Esophagus (tissue), 2 donors: ENCODE data around the gene PRPF19. TPM values are rescaled to one million over a fixed set of nuclear protein-coding genes. Genes with fewer than 3 reads are reported as not detected.

ENCODE experiments used
- H3K27ac ChIP-seq, 2 donors: one replicate each; pipeline ENCODE4 v1.5.1; 2013; ENCODE audit warnings: low read depth in 2 of 2, mild to moderate bottlenecking in 2 of 2, inconsistent platforms in 1 of 2, low read length in 1 of 2, moderate library complexity in 1 of 2
- H3K27me3 ChIP-seq, 2 donors: one replicate each; pipeline ENCODE4 v1.6.1; 2013; ENCODE audit warnings: low read length in 2 of 2, control low read depth in 1 of 2, mild to moderate bottlenecking in 1 of 2; ENCODE audit not compliant: insufficient read depth in 2 of 2, control insufficient read depth in 1 of 2
- H3K36me3 ChIP-seq, 2 donors: one replicate each; pipeline ENCODE4 v1.6.1; 2013; ENCODE audit warnings: low read length in 1 of 2; ENCODE audit not compliant: control insufficient read depth in 2 of 2, insufficient read depth in 2 of 2
- H3K4me1 ChIP-seq, 2 donors: one replicate each; pipeline ENCODE4 v1.6.1; 2013; ENCODE audit warnings: low read length in 1 of 2; ENCODE audit not compliant: control insufficient read depth in 2 of 2, insufficient read depth in 2 of 2
- H3K4me3 ChIP-seq, 2 donors: one replicate each; pipeline ENCODE4 v1.5.1; 2013; ENCODE audit warnings: low read length in 2 of 2, mild to moderate bottlenecking in 2 of 2, low read depth in 1 of 2, moderate library complexity in 1 of 2
- H3K9me3 ChIP-seq, 2 donors: one replicate each; pipeline ENCODE4 v1.6.1; 2013; ENCODE audit warnings: mild to moderate bottlenecking in 2 of 2, low read depth in 1 of 2, low read length in 1 of 2, moderate library complexity in 1 of 2; ENCODE audit not compliant: control insufficient read depth in 2 of 2, insufficient read depth in 1 of 2
- WGBS, 2 donors: extraction: QIAGEN DNeasy Blood & Tissue Kit; methylation state at CpG; one replicate each; pipeline ENCODE4 v1.1.7; 2013; 5-methylcytosine and 5-hydroxymethylcytosine counted together
- polyA plus RNA-seq, 2 donors: library from polyadenylated mRNA; stranded (reverse); fragments of 200-250 nt; gene quantifications; one replicate each; pipeline ENCODE4 v1.2.3, GENCODE V29; 2013
- donor health status: healthy with polysubstance abuse.
- donor health status: Bipolar disorder and iron deficiency.

PRPF19 gene
- polyA plus RNA-seq, 2 donors = 55.1 to 78.2 TPM

DNA sequence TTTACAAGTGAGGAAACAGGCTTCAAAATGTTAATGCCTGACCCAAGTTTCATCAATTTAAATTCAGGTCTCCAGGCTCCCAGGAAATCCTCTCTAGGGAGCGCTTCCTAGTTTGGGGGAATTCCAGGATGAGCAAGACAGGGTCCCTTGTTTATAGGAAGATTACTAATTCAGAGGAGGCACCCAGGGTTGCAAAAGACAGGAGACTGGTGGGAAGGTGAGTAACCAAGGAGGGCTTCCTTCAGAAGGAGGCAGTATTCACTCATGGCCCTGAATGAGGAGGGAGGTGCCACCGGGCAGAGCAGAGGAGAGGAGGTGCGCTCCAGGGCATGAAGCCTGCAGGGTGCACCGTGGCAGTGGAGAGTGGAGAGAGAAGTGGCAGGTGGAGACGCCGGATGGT is 19.5 kb upstream of the PRPF19 start:
- Histone ChIP-seq H3K27me3 (no peaks in the 10 kb centered on the region), H3K4me1 (peaks cover 6 to 27% of the 10 kb centered on the region in 2 donors), H3K4me3 (no peak overlapping the region), H3K36me3 (peaks cover 7 to 33% of the 10 kb centered on the region in 2 donors), H3K9me3 (no peaks in the 10 kb centered on the region), H3K27ac (no peak overlapping the region)
- 50 to 52% methylated on average over 6 of the region's 6 CpGs for WGBS, 2 donors

DNA sequence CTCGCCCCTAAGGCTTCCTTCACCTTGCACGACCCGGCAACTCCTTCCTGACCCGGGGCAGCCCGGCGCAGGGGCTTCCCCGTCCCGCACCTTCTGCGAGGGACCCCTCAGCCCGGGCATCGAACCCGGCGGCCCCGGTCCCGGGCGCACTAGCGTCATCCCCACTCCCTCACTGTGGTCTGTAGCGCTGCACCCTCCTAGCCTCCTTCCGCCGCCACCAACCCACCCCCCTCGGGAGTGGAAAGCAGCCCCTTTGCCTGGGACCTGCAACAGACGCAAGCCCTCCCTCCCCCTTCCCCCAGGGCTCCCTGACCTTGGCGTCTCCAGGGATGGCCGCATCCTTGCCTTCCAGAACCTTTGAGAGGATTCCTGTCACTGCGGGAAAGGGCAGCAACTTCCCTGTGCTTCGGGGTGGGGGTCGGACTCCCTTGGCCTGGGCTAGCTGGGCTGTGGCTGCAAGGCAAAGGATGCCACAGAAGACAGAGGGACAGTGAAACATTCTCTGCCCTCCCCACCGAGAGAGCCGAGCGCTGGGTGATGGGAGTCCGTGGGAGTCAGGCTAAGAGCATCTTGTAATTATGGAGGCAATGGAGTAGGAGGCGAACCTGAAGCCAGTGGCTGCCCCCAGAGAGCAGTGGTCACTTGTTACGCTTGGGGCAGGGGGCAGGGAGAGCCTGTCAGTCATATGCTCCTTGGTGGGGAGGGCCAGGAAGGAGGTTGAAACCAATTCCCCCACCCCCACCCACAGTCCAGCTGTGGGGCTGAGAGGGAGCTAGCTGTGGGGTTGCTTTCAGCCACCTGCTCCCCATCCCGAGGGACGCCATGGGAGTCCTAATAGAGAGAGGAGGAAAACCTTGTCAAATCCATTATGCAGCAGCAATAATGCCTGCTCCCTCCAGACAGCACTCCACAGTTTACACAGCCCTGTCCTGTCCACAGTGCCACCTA is 18.8 kb upstream of the PRPF19 start:
- 5% methylated on average over 35 of the region's 35 CpGs for WGBS, 2 donors
- no peaks in the 10 kb centered on the region for H3K27me3 ChIP-seq
- H3K27ac ChIP-seq = no peak overlapping the region
- peaks cover 11 to 32% of the 10 kb centered on the region in 2 donors for H3K36me3 ChIP-seq
- peaks cover 6 to 27% of the 10 kb centered on the region in 2 donors for H3K4me1 ChIP-seq
- peak overlapping the region; percentile 65 to 70 for H3K4me3 ChIP-seq
- H3K9me3 ChIP-seq = no peaks in the 10 kb centered on the region

DNA sequence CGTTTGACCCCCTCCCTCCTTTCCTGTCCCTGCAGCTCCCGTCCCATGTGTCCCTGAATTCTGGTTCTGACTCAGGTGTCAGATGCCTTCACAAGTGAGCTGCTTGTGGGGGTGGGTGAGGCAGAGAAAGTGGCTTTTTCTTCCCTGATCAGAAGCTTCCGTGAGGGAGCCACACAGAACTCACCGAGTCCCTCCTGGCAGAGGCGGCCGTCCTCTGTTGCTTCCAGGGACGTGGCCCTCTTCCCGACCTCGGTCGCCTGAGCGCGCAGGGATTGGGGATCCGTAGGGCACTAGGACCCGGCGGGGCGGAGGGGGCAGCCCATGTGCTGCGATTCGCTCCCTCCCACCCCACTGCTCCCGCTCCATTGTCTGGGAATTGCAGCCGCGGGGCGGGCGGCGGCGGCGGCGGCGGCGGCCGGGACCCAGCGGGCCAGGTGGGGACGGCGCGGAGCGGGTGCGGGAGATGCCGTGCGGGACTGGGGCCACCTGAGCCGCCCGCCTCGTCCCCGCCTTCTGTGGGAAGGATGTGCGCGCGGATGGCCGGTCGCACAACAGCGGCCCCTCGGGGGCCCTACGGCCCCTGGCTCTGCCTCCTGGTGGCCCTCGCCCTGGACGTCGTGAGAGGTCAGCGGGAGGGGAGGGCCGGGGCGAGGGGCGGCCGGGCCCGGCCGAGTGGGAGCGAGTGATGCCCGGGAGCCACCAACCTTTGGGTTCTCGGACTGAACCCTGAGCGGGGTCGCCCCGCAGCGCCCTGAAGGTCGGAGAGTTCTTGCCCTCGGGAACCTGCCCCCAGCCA is 17.9 kb upstream of the PRPF19 start, which contains the start of gene TMEM132A:
TSS of gene TMEM132A (plus strand) at position 351 of the 796 bp plus-strand sequence. CDS start at position 525, 174 bp downstream.
- no peaks in the 10 kb centered on the region for H3K9me3 ChIP-seq
- 1 to 2% methylated on average over 46 to 69 of the region's 69 CpGs for WGBS, 2 donors
- H3K36me3 ChIP-seq = peaks cover 11 to 39% of the 10 kb centered on the region in 2 donors
- peaks cover 12 to 34% of the 10 kb centered on the region in 2 donors for H3K4me1 ChIP-seq
- H3K27ac ChIP-seq = peak within 1 kb of the TSS in 1 of 2 donors; percentile 26
- H3K27me3 ChIP-seq = no peaks in the 10 kb centered on the region
- peak within 1 kb of the TSS; percentile 65 to 70 for H3K4me3 ChIP-seq

GRCh38 chr11:60923800-60924109 is 17.4 kb upstream of the PRPF19 start:
- H3K27me3 ChIP-seq = no peaks in the 10 kb centered on the region
- peaks cover 12 to 36% of the 10 kb centered on the region in 2 donors for H3K4me1 ChIP-seq
- peak overlapping the region; percentile 65 to 70 for H3K4me3 ChIP-seq
- 47 to 54% methylated on average over 6 of the region's 6 CpGs for WGBS, 2 donors
- H3K27ac ChIP-seq = peak overlapping the region in 1 of 2 donors; percentile 26
- H3K36me3 ChIP-seq = peaks cover 11 to 37% of the 10 kb centered on the region in 2 donors
- H3K9me3 ChIP-seq = no peaks in the 10 kb centered on the region

- Histone ChIP-seq H3K27me3 (no peaks in the 10 kb centered on the region), H3K27ac (no peak overlapping the region), H3K36me3 (peaks cover 11 to 35% of the 10 kb centered on the region in 2 donors), H3K4me3 (no peak overlapping the region), H3K9me3 (no peaks in the 10 kb centered on the region), H3K4me1 (peaks cover 12 to 38% of the 10 kb centered on the region in 2 donors)
- 63 to 66% methylated on average over 5 of the region's 5 CpGs for WGBS, 2 donors
Measured at GRCh38 chr11:60923326-60923725, 16.9 kb upstream of the PRPF19 start.

DNA sequence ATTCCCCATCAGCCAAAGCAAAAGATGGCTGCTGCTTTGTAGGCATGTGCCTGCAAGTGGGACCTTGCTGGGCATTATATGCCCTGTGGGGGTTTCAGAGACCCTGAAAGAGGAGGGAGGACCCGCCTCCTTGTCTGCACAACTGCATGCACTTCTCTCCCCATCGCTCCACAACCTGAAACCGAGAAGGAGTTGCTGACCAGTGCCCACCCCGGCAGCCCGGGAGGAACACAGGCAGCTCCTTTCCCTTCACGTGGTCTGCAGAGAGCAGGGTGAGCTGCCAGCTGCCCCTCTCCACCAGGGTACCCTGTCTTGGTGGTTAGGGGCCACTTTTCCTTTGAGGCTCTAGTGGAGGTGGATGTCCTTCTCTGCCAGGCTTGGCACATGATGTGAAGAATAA is 16.5 kb upstream of the PRPF19 start:
- H3K4me1 ChIP-seq = peaks cover 12 to 38% of the 10 kb centered on the region in 2 donors
- H3K9me3 ChIP-seq = no peaks in the 10 kb centered on the region
- H3K27me3 ChIP-seq = no peaks in the 10 kb centered on the region
- H3K27ac ChIP-seq = no peak overlapping the region
- 85% methylated on average over 6 of the region's 6 CpGs for WGBS, 2 donors
- H3K36me3 ChIP-seq = peaks cover 11 to 35% of the 10 kb centered on the region in 2 donors
- H3K4me3 ChIP-seq = no peak overlapping the region

DNA sequence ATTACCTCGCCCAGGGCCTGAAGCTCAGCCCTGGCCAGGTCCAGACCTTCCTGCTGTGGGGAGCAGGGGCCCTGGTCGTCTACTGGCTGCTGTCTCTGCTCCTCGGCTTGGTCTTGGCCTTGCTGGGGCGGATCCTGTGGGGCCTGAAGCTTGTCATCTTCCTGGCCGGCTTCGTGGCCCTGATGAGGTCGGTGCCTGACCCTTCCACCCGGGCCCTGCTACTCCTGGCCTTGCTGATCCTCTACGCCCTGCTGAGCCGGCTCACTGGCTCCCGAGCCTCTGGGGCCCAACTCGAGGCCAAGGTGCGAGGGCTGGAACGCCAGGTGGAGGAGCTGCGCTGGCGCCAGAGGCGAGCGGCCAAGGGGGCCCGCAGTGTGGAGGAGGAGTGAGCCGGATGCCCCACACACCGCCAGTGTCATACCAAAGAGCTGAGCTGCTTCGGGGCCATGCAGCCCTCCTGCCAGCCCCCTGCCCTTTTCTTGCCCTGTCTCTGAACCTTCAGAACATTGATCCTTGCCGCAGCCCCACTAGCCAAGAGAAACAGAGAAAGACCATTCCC is 15.5 kb upstream of the PRPF19 start:
- WGBS, 2 donors = 83 to 84% methylated on average over 23 of the region's 23 CpGs
- peaks cover 13 to 39% of the 10 kb centered on the region in 2 donors for H3K4me1 ChIP-seq

DNA sequence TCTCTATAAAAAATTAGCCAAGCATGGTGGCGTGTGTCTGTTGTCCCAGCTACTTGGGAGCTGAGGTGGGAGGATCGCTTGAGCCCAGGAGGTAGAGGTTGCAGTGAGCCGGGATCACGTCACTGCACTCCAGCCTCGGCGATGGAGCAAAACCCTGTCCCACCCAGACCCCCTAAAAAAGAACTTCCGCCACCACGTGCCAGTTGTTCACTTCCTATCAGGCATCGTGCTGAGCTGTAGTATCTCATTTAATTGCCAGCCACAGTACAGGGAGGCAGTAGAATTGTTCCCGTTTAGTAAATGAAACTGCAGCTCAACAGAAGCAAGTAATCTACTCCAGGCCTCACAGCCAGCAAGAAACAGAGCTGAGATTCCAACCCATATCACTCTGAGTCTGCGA is 14.9 kb upstream of the PRPF19 start:
- peaks cover 14 to 43% of the 10 kb centered on the region in 2 donors for H3K4me1 ChIP-seq
- no peaks in the 10 kb centered on the region for H3K9me3 ChIP-seq
- peaks cover 11 to 35% of the 10 kb centered on the region in 2 donors for H3K36me3 ChIP-seq
- H3K4me3 ChIP-seq = no peak overlapping the region
- H3K27ac ChIP-seq = no peak overlapping the region
- 94 to 96% methylated on average over 11 of the region's 11 CpGs for WGBS, 2 donors
- no peaks in the 10 kb centered on the region for H3K27me3 ChIP-seq

More for the DNA sequence above, 15.5 kb upstream of the PRPF19 start:
- Histone ChIP-seq H3K4me3 (no peak overlapping the region), H3K9me3 (no peaks in the 10 kb centered on the region), H3K27ac (no peak overlapping the region), H3K36me3 (peaks cover 11 to 35% of the 10 kb centered on the region in 2 donors), H3K27me3 (no peaks in the 10 kb centered on the region)

DNA sequence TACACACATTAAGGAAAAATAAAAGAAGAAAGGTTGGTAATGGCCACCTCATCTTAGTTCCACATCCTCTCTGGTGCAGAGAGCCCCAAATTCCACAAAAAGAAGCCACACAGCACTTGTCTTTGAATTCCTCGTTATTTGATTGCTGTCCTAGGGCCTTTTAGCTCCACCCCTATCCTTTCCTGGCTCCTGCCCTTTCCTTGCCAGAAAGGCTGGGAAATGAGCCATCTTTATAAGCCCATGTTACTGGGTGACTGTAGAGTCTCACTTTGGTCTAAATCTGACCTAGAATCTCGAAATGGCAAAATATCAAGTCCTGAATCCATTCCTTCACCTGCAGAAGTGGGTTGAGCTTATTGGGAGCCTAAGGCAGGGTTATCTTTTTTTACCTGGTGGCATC is 13.6 kb upstream of the PRPF19 start:
- H3K4me3 ChIP-seq = no peak overlapping the region
- no peaks in the 10 kb centered on the region for H3K9me3 ChIP-seq
- H3K36me3 ChIP-seq = peaks cover 11 to 35% of the 10 kb centered on the region in 2 donors
- peaks cover 14 to 37% of the 10 kb centered on the region in 2 donors for H3K4me1 ChIP-seq
- H3K27me3 ChIP-seq = no peaks in the 10 kb centered on the region
- H3K27ac ChIP-seq = peak overlapping the region; percentile 77 to 85
- 31 to 55% methylated on average over 2 of the region's 2 CpGs for WGBS, 2 donors
